SU-DHL-6 (cell line): ENCODE measurements around the gene FTCD.

Experiments used
- H2AFZ ChIP-seq: fragments of 200-600 bp; sonication (generic); 2 replicates; pipeline ENCODE4 v1.6.1; 2014; ENCODE audit warnings: low read depth, mild to moderate bottlenecking, moderate library complexity, mixed read lengths, antibody characterized with exemption, low read length; ENCODE audit not compliant: severe bottlenecking
- H3F3A ChIP-seq: fragments of 200-600 bp; shearing (Covaris generic); 2 replicates; pipeline ENCODE4 v1.6.0; 2016; ENCODE audit warnings: antibody characterized with exemption, mild to moderate bottlenecking; ENCODE audit not compliant: insufficient read depth
- H3K27ac ChIP-seq: fragments of 200-600 bp; sonication (generic); 2 replicates; pipeline ENCODE4 v1.5.1; 2016; ENCODE audit warnings: low read depth, mild to moderate bottlenecking, low read length, moderate library complexity, mixed read lengths
- H3K27me3 ChIP-seq: fragments of 200-600 bp; sonication (generic), shearing (Covaris generic); 2 replicates; pipeline ENCODE4 v1.6.0; 2014; ENCODE audit warnings: mild to moderate bottlenecking, low read length
- H3K36me3 ChIP-seq: fragments of 200-600 bp; sonication (generic); 2 replicates; pipeline ENCODE4 v1.6.1; 2014; ENCODE audit warnings: mild to moderate bottlenecking, low read length, mixed read lengths
- H3K4me2 ChIP-seq: fragments of 300-600, 200-600 bp; shearing (Covaris generic), sonication (generic); 2 replicates; pipeline ENCODE4 v1.6.0; 2014; ENCODE audit warnings: low read length, low read depth, mild to moderate bottlenecking; ENCODE audit not compliant: poor library complexity, severe bottlenecking
- H3K4me3 ChIP-seq: fragments of 200-600 bp; sonication (generic); 2 replicates; pipeline ENCODE4 v1.5.1; 2014; ENCODE audit warnings: antibody characterized with exemption, low read length, mild to moderate bottlenecking, mixed read lengths; ENCODE audit not compliant: insufficient read depth, poor library complexity, severe bottlenecking
- H3K79me2 ChIP-seq: fragments of 200-600 bp; sonication (generic); 2 replicates; pipeline ENCODE4 v1.6.1; 2014; ENCODE audit warnings: mild to moderate bottlenecking, low read length, moderate library complexity; ENCODE audit not compliant: insufficient read depth
- H3K9ac ChIP-seq: fragments of 200-600 bp; sonication (generic); 2 replicates; pipeline ENCODE4 v1.7.0; 2014; ENCODE audit warnings: mild to moderate bottlenecking, low read length
- H3K9me2 ChIP-seq: fragments of 200-600 bp; sonication (generic); replicated peaks from 2 replicates; pipeline ENCODE4 v1.6.1; 2014; ENCODE audit warnings: low read length; ENCODE audit not compliant: insufficient read depth
- H3K9me3 ChIP-seq: fragments of 200-600 bp; sonication (generic); 2 replicates; pipeline ENCODE4 v1.6.1; 2014; ENCODE audit warnings: low read length, mixed read lengths; ENCODE audit not compliant: insufficient read depth
- H4K20me1 ChIP-seq: fragments of 200-600 bp; sonication (generic); 2 replicates; pipeline ENCODE4 v1.6.1; 2014; ENCODE audit warnings: low read depth, mild to moderate bottlenecking, antibody characterized with exemption, low read length, moderate library complexity, mixed read lengths
- CTCF ChIP-seq: fragments of 200-600 bp; sonication (generic); IDR thresholded peaks from one replicate; pipeline ENCODE4 v1.5.1; 2017; ENCODE audit warnings: antibody characterized with exemption, mild to moderate bottlenecking, low read length, moderate library complexity; ENCODE audit not compliant: insufficient read depth, poor library complexity, severe bottlenecking
- EZH2phosphoT487 ChIP-seq: fragments of 200-600 bp; sonication (generic), shearing (Covaris generic); conservative IDR thresholded peaks from 2 replicates; pipeline ENCODE4 v1.6.1; 2018; ENCODE audit warnings: mild to moderate bottlenecking, antibody characterized with exemption, low read length, moderate library complexity, mixed read lengths

Gene FTCD

GRCh38 chr21:46150491-46151121 is 4.8 kb downstream of the FTCD start:
- H3K9me3 ChIP-seq = no peaks in the 10 kb centered on the region
- H3K36me3 ChIP-seq = no peaks in the 10 kb centered on the region
- H3F3A ChIP-seq = no peaks in the 10 kb centered on the region
- TF ChIP-seq EZH2phosphoT487 (no peak), CTCF (no peak)
- H3K27ac ChIP-seq = no peak overlapping the region
- H3K27me3 ChIP-seq = no peaks in the 10 kb centered on the region
- H3K9me2 ChIP-seq = no peaks in the 10 kb centered on the region
- no peaks in the 10 kb centered on the region for H3K79me2 ChIP-seq
- no peaks in the 10 kb centered on the region for H4K20me1 ChIP-seq
- no peak overlapping the region for H3K4me2 ChIP-seq
- H3K9ac ChIP-seq = no peak overlapping the region
- H2AFZ ChIP-seq = no peak overlapping the region
- H3K4me3 ChIP-seq = no peak overlapping the region

- Histone ChIP-seq H3K36me3 (no peaks in the 10 kb centered on the region), H3K9ac (no peak overlapping the region), H3K4me3 (no peak overlapping the region), H3K79me2 (no peaks in the 10 kb centered on the region), H3K9me2 (no peaks in the 10 kb centered on the region), H3K9me3 (no peaks in the 10 kb centered on the region), H4K20me1 (no peaks in the 10 kb centered on the region), H3K4me2 (no peak overlapping the region), H3F3A (no peaks in the 10 kb centered on the region), H3K27me3 (no peaks in the 10 kb centered on the region), H3K27ac (no peak overlapping the region), H2AFZ (no peak overlapping the region)
- no peak for TF ChIP-seq EZH2phosphoT487
- no peak for TF ChIP-seq CTCF
Measured at GRCh38 chr21:46150073-46150472, 5.3 kb downstream of the FTCD start.

- no peak for TF ChIP-seq EZH2phosphoT487
- TF ChIP-seq CTCF = no peak
- Histone ChIP-seq H3K36me3 (no peaks in the 10 kb centered on the region), H4K20me1 (no peaks in the 10 kb centered on the region), H3K9me3 (no peaks in the 10 kb centered on the region), H3K79me2 (no peaks in the 10 kb centered on the region), H3K9me2 (no peaks in the 10 kb centered on the region), H3F3A (no peaks in the 10 kb centered on the region), H3K4me2 (no peak overlapping the region), H3K27ac (no peak overlapping the region), H3K4me3 (no peak overlapping the region), H2AFZ (no peak overlapping the region), H3K27me3 (no peaks in the 10 kb centered on the region), H3K9ac (no peak overlapping the region)
Measured at GRCh38 chr21:46149205-46149901, 6.0 kb downstream of the FTCD start.
